Body of pancreas (tissue), 4 donors: ENCODE data around the gene TMA7B.

Source experiments
- CTCF ChIP-seq, 7 experiments: fragments of 450-650 bp in 4 of 7; fragments of 200-600 bp in 3 of 7; sonication (generic) in 3 of 7; IDR thresholded peaks; one replicate each; pipeline ENCODE4 v1.5.1; 2016 to 2019; ENCODE audit warnings: antibody characterized with exemption in 7 of 7
- POLR2A ChIP-seq, 3 donors: fragments of 450-650 bp; IDR thresholded peaks; one replicate each; pipeline ENCODE4 v1.6.1; 2016; ENCODE audit warnings: antibody characterized with exemption in 3 of 3, mild to moderate bottlenecking in 2 of 3

GRCh38 chr22:39994041-39994565 lies 33.9 kb downstream of the TMA7B start:
- no peak for TF ChIP-seq CTCF (IDR thresholded peaks at IDR 0.05)
- TF ChIP-seq POLR2A (IDR thresholded peaks at IDR 0.05), result no peak
